Measurements from ENCODE around the gene GJA4. TPM values are rescaled to one million over a fixed set of nuclear protein-coding genes. Genes with fewer than 3 reads are reported as not detected.

GJA4 gene
- total RNA-seq, 4 donors from 2014 or later: 5.3 to 15.2 (median 11.8) TPM

- no peaks in the 10 kb centered on the region for H3K36me3 ChIP-seq
- no peak for DNase-seq (ENCODE audit: low spot score in 2 of 2)
- no peaks in the 10 kb centered on the region for H3K9me3 ChIP-seq
- no peak for TF ChIP-seq POLR2A (IDR thresholded peaks at IDR 0.05)
- no peak for TF ChIP-seq CTCF (IDR thresholded peaks at IDR 0.05)
- TF ChIP-seq EP300 (IDR thresholded peaks at IDR 0.05): no peak
- TF ChIP-seq POLR2AphosphoS5 (IDR thresholded peaks at IDR 0.05): no peak
- H3K27ac ChIP-seq: no peak overlapping the region
- no peaks in the 10 kb centered on the region for H3K27me3 ChIP-seq
- no peaks in the 10 kb centered on the region for H3K4me1 ChIP-seq
- H3K4me3 ChIP-seq: no peak overlapping the region
- WGBS: 93% methylated on average over 5 of the region's 5 CpGs
These were observed 34.6 kb downstream of the GJA4 start for GRCh38 chr1:34827341-34827941.

- TF ChIP-seq POLR2A (IDR thresholded peaks at IDR 0.05) (no peak), EP300 (IDR thresholded peaks at IDR 0.05) (no peak), POLR2AphosphoS5 (IDR thresholded peaks at IDR 0.05) (no peak), CTCF (IDR thresholded peaks at IDR 0.05) (no peak)
- Histone ChIP-seq H3K9me3 (no peaks in the 10 kb centered on the region), H3K27ac (no peak overlapping the region), H3K27me3 (no peaks in the 10 kb centered on the region), H3K36me3 (no peaks in the 10 kb centered on the region), H3K4me1 (no peaks in the 10 kb centered on the region), H3K4me3 (no peak overlapping the region)
- 80% methylated on average over 2 of the region's 2 CpGs for WGBS
- peak in 1 of 2 donors; percentile 35 for DNase-seq (ENCODE audit: low spot score in 2 of 2)
These were observed 35.8 kb downstream of the GJA4 start for GRCh38 chr1:34828611-34829010.

- Histone ChIP-seq H3K36me3 (no peaks in the 10 kb centered on the region), H3K27ac (no peak overlapping the region), H3K4me1 (no peaks in the 10 kb centered on the region), H3K4me3 (no peak overlapping the region), H3K9me3 (no peaks in the 10 kb centered on the region), H3K27me3 (no peaks in the 10 kb centered on the region)
- no peak for TF ChIP-seq CTCF (IDR thresholded peaks at IDR 0.05)
- TF ChIP-seq POLR2AphosphoS5 (IDR thresholded peaks at IDR 0.05): no peak
- TF ChIP-seq POLR2A (IDR thresholded peaks at IDR 0.05): no peak
- TF ChIP-seq EP300 (IDR thresholded peaks at IDR 0.05): no peak
- peak in 1 of 2 donors; percentile 53 for DNase-seq (ENCODE audit: low spot score in 2 of 2)
- 82% methylated on average over 3 of the region's 3 CpGs for WGBS
These were observed 36.5 kb downstream of the GJA4 start for GRCh38 chr1:34829250-34829649.

- no peaks in the 10 kb centered on the region for H3K27me3 ChIP-seq
- no peak overlapping the region for H3K27ac ChIP-seq
- no peak for TF ChIP-seq CTCF (IDR thresholded peaks at IDR 0.05)
- TF ChIP-seq EP300 (IDR thresholded peaks at IDR 0.05): no peak
- TF ChIP-seq POLR2AphosphoS5 (IDR thresholded peaks at IDR 0.05): no peak
- TF ChIP-seq POLR2A (IDR thresholded peaks at IDR 0.05): no peak
- H3K36me3 ChIP-seq: no peaks in the 10 kb centered on the region
- WGBS: 77% methylated on average over 6 of the region's 6 CpGs
- no peaks in the 10 kb centered on the region for H3K4me1 ChIP-seq
- H3K9me3 ChIP-seq: no peaks in the 10 kb centered on the region
- peak in 1 of 2 donors; percentile 44 for DNase-seq (ENCODE audit: low spot score in 2 of 2)
- no peak overlapping the region for H3K4me3 ChIP-seq
These were observed 39.0 kb downstream of the GJA4 start for GRCh38 chr1:34831721-34832246.

GRCh38 chr1:34833711-34834110, 40.9 kb downstream of the GJA4 start:
- Histone ChIP-seq H3K27me3 (no peaks in the 10 kb centered on the region), H3K9me3 (no peaks in the 10 kb centered on the region), H3K36me3 (no peaks in the 10 kb centered on the region), H3K4me1 (peaks cover 3% of the 10 kb centered on the region), H3K27ac (no peak overlapping the region), H3K4me3 (no peak overlapping the region)
- peak in 1 of 2 donors; percentile 40 for DNase-seq (ENCODE audit: low spot score in 2 of 2)
- 88% methylated on average over 1 of the region's 1 CpG for WGBS
- no peak for TF ChIP-seq POLR2AphosphoS5 (IDR thresholded peaks at IDR 0.05)
- TF ChIP-seq EP300 (IDR thresholded peaks at IDR 0.05): no peak
- TF ChIP-seq POLR2A (IDR thresholded peaks at IDR 0.05): no peak
- no peak for TF ChIP-seq CTCF (IDR thresholded peaks at IDR 0.05)
